ELF-1 (cell line): ENCODE results near the gene RAD51B.

ENCODE experiments used
- DNase-seq: peaks from one replicate; pipeline ENCODE4 v3.0.0-alpha.2; 2016; ENCODE audit warnings: low read depth, low spot score

The RAD51B gene

DNA sequence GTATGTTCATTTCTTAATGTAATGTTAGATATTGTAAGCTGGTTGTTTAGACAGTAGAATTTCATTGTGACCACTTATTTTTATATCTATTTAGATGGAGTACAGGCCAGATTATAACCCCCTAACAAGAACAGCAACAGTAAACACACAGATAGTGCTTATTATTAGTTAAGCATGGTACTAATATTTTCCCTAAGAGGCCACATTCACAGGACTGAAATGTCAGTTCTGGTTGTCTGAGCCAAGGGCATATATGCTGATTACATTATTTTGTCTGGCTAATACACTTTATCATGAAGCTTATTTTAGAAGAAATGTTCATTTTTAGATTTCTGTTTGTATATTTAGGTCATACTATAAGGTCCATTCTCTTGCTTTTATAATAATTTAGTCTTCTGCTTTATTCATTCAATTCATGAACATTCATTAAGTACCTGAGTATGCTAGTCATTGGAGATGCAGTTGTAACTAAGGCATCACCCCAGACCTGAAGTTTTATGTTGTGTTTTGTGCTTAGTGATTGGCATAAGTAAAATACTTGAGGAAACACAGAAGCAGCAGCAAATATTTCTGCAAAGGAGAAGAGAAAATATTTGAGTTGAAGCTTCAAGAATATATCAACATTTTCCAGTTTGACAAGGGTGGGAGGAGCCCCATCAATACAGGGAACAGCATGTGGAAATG is 413.7 kb downstream of the RAD51B start:
- DNase-seq, result no peak

DNA sequence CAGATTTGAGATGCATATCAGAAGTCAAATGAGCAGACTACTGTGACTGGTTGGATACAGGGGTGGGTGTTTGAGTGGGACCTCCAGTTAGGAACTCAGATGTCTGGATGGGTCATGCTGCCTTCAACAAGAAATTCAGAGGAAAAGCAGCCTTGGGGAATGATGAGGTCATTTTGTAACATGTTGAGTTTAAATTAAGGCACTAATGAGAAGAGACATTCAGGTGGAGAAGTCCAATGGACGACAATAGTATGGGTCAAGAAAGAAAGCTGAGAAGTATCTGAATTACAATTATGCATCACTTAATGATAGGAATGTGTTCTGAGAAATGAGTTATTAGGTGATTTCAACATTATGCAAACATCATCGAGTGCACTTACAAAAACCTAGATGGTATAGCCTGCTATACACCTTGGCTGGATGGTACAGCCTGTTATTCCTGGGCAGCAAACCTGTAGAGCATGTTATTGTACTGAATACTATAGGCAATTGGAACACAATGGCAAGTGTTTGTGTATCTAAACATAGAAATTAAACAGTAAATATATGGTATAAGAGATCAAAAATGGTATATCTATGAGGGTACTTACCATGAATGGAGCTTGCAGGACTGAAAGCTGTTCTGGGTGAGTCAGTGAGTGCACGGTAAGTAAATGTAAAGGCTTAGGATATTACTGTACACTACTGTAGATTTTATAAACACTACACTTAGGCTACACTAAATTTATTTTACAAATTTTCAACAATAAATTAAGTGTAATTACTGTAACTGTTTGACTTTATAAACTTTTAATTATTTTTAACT is 414.7 kb downstream of the RAD51B start:
- DNase-seq, result no peak

DNA sequence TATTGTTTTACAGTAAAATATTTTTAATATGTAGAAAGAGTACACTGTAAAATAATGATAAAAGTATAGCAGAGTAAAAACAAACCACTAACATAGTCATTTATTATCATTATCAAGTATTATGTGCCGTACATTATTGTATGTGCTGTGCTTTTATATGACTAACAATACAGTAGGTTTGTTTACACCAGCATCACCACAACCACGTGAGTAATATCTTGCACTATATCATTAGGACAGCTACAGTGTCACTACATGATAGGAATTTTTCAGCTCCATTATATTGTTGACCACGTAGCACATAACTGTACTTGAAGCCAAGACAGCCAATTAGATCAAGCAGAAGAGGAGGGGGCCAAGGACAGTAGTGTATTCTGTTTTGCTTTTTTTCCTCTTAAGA is 415.4 kb downstream of the RAD51B start:
- no peak for DNase-seq

DNA sequence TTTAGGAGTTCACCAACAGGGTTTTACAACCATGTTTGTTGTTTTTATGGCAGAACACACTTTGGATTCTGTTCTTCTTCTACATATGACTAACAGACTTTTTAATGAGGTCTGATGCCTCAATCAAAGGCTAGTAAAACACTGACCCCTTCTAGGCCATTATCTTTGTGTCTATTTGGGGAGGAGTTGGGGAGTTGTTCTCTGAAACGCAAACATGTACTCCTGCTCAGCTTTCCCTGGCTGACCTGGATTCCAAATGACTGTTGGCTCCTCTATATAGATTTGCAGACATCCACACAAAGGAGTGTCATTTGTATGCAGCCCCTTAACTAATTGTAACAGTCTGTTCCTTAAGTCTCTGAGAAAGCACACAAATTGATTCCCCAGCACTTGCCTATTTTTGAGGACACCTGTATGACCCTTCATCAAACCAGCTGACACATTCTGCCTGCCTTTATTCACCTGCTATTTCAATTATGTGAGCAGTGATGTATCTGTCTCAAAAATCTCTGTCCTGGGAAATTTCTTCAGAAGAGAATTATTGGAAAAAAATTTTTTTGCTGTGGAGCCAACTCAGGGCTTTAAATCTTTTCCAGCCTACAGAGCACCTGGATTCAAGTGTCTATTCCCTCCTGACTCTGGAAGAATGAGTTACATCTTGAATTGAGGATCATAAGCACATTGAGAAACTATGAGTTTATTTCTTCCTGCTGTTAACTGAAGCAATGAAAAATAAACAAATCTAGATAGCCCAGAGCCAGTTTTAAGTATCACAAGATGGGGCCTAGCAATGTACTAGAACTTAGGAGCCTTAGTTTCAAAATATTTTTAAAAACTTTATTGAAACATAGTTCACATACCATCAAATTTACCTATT is 417.2 kb downstream of the RAD51B start:
- DNase-seq, result no peak

DNA sequence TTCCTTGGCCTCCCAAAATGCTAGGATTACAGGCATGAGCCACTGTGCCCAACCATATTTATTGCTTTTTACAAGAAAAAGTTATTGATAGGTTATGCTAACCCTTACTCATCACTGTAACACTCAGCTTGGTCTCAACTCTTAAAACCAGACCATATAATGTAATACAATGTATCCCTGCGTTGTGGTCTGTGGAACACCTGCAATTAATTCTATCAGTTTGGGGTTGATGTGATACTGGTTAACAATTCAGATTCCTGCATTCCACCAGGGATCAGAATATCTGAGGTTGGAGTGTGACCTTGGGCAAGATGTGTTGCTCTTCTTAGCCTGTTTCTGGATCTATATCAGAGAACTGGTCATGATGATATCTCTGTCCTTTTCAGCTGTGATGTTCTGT is 419.0 kb downstream of the RAD51B start:
- DNase-seq, result no peak

DNA sequence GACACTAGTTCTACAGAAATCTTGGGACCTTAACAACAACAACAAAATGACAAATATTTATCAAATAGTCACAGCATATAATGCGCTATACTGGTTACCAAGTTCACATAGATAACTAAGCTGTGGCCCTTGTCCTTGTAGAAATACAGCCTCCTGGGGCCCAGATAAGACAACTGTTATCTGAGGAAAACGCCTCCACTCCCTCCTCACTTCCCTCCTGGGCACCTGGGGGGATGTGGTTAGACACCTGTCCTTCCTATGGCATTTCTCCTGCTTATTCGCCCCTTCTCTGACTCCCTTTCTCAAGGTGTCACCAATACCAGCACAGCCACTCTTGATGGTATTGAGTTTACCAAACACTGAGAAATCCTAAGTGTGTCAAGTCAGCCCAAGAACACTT is 419.4 kb downstream of the RAD51B start:
- no peak for DNase-seq

DNA sequence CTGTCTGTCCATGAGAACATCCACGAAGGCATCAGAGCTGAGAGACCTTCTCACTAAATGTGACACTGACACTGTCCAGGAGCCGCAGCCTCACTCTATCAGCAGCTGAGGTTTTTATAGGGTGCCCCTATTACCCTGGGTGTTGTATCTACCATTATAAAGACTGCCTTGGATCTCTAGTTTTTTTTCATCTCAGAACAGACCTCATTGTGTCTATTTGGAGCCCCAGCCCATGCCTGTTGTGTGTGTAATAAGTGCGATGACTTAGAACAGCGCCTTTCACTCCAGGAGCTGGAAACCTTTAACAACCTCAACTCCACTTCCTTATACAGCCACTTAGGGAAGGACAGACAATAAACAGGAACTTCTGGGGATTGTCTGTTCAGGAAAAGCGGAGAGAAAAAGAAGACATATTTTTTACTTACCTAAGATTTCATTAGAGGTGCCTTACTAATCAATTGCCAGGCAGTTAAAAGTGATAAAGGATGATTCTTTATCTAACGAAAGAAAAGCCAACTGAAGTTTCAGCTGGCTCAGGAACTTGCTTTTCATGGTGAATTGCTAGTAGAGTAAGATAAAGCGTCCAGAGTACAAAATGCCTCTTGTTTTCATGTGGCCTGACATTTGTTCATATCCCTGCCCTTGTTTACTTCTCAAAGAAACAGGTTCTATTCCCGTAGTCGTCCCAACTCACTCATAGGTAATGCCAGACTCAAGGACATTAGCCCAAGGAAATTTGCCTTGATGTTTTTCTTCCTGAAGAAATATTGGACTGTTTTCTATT is 420.6 kb downstream of the RAD51B start:
- DNase-seq, result no peak

DNA sequence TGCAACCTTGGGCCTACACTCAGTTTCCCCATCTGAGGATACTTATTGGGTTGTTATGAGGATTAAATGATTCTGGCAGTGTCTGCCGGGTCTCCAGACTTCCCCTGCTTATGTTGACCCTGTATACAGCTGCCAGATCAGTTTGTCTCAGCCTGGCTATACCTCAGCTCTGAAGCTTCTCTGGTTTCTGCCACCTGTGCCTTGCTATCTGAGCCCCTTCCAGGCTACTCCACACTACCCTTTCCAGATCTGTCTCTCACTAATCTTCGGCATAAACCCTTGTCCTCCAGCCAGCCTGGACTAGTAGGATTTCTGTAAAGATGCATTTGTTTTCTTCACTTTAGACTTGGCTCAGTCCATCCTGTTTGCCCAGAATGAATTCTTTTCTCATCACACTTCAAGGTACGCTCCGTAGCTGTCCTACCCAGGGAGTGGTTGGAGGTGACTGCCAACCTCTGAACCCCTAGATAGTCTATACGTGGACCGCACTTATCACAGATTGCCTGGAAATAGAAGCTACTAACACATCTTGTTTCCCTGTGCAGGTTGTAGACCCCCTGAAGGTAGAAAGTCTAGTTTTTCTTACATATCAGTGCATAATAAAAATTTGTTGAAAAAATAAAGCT is 422.4 kb downstream of the RAD51B start:
- DNase-seq, result no peak

DNA sequence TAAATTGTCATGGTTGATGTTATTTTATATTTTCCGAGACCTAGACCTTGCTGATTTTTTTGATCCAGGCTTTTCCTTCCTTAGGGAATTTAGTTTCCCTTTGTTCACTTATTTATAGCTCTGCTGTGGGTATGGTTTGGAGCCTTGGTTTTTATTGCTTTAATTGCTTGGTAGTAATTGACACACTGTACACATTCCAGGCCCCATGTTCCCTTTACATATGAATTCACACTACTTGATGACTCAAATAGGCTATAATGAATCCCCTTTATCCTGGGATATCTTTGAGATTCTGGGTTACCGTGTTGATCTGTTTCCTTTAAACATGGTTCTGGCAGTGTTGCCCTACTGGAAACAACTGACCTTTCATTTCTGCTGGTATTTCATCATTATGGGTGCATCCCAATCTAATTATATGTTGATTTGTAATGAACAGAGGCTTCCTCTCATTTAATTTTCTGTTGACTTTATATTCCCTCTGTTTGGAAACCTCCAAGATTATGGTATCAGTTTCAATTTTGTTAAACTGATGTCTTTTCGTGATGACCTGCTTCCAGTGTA is 424.0 kb downstream of the RAD51B start:
- DNase-seq, result no peak

DNA sequence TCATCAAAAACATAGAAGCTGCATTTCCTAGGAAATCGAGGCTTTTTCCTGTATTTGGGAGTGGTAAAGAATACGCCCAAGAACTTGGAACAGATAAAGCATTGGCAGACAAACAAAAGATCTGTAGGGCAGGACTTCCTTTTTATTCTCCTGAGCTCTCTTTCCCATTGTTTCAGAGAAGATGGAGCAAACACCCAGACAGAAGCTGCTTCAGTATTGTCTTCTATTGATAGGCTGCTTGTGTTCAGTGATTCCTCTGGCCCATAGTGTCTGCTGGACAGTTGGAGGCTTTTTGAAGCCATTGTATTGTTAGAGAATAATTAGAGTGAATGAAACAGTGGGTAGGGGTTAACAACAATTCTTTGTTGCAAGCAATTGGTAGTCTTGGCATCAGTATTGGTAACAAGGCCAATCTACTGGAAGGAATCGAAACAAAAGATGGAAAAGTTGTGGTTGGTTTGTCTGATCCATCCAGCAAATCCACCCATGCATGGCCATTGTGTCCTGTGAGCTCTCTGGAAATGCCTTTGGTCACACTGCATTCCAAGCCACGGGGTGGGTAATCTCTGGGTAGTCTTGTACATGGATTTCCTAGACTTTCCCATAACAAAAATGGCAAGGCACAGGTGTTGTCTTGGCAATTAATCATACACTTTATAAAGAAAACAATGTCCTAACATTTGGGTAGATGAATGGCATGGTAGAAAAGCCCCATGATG is 424.8 kb downstream of the RAD51B start:
- DNase-seq, result no peak

DNA sequence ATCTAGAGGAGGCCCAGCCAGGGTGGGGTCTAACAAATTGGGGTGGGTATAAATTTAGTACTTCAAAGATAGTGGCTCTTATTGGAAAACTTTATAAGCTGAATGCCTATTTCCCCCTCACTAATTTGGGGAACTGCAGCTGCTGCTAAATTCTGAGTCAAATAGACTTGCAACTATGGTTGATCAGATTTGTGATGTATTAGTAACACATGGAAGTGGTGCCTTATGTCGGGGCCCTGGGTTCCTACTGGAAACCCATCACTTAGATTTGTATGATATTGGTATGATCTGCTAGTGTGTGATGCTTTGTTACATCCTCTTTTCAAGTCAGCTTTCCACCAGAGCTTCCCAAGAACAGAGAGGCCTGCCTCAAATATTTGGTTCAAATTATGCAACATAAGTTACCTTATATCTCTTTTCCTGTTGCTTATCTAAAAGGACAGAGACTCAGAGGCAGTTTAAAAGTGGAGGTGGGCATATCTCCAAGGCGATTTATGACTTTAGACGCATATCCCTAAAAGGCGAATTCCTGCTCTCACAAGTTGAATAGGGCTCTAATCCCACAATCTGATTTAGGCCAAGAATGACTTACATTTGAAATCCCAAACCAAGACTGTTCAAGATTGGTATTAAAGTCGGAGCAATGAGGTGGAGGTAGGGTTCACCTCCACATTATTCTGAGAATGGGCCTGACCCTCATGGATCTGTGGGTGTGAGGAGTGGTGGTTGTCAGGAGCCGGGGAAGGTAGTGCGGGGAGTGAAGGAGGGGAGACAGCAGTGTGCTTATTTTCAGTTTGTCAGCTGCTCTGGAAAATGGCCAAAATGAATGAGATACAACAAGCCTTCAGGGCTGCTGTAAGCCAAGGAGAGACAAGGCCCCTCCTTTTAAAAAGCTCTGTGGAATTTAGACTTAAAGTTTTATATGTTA is 425.8 kb downstream of the RAD51B start:
- DNase-seq, result no peak

DNA sequence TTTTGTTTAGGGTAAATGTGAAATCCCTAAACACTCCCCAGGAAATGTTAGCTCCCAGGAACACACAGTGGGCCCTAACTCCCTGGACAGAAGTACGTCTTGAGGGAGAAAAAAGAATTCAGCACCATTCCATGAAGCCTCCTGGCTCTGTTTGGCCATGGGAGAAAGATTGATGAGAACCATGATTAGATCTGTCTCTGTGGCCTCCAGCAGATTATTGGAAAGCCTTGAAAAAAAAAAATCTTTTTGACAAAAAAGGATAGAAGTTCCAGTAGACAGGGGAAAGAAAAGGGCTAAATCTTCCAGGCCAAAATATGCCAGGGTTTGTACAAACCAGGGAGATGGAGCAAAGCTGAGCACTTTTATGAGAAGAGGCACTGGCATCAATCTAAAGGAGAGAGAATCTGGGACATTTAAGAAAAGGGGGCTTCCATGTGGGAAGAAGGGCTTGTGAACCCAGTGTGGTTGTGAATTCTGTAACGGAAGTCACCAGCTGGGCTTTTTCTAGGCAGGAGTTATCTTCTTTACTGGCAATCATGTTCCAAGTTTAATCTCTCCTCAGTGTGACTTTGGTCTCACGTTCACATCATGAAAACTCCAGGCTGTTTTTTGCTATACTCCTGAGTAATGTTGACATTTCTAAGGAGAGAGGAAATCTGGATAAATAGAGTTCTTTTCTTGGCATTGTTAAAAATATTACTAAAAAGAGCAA is 426.7 kb downstream of the RAD51B start:
- DNase-seq, result no peak

DNA sequence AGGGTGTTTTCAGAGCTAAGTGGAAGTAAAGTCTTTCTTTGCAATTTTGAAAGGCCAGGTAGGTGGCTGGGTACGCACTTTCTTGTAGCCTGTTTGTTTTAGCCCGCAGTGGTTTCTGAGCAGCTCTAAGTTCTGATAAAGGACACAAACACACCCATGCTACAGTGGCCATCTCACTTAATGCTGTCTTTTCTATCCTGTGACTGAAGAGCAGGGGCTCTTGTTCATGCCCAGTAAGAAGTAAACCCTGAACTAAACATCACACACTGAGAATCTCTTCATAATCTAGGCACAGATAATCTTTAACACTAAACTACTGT is 427.2 kb downstream of the RAD51B start:
- DNase-seq, result no peak

DNA sequence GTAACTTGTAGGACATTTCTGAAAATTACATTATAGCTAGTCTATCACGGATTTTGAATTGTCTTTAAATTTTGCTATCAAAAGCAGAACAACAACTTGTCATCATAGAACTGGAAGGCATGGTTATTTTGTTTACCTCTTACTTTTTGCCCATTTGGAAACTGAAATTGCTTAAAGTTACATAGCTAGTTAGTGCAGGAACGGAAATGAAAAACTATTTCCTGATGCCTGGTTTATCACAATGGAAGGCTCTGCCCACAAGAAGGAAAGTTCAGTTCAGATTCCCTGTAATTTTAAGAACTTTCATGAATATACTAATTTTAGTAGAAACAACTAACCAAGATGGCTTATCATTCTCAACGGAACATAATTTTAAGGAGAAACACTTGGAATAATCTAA is 427.7 kb downstream of the RAD51B start:
- no peak for DNase-seq

DNA sequence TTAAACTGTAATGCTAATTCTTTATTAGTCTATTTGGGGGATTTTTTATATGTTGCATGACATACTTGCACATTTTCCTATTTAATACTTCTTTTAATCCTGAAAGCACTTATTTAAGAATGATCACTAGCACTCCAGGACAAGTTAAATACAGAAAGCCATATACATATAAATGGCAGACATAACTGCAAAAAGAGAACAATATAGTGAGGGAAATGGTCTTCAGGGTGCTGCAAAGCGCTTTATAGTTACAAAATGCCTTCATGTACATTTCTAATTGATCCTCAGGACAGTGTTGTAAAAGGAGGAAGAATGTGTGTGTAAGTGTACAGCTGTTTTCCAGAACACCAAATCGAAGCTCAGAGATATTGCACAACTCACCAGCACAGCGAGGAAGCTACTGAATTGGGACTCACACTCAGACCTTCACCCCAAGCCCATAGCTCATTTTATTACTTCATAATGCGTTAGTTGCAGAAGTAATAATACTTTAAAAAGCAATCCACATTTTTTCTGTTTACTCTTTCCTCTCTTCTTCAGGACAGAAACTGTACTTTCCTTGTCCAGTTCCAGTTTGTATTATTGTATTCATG is 428.2 kb downstream of the RAD51B start:
- no peak for DNase-seq

DNA sequence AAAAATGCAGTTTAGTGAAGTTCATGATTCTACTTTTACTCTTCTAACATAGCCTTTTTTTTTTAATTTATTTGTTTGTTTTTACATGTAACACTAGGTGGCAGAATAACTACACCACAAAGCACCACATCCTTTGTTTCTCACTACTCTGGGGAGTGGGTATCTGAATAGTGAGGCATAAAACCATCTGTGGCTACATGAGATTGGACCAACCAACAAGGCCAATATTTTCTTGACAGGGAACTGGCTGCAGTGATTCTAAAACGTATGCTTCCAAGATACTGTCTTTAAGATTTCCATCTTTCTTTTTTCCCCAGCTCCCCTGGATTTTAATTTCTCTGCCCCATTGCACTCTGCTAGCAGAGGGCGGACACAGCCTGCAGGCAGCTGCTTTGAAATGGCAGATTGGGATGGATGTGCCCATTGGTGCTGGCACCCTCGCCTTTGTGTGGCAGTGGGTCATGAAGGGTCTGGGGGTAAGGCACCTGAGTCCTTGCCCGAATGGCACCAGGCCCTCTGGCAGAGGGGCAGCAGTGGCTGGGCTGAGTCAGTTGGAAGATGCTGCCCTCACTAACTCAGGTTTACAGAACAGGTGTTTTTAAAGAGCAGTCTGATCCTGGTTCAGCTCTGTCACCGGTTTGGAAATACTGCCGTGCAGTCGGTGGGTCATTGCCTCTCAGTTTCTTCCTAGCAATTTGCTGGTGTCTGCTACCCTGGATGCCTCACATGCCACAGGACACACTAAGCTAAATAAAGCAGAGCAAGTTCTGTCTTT is 429.1 kb downstream of the RAD51B start:
- peak; percentile 47 for DNase-seq
